ENCODE measurements around the gene RPS2. TPM values are rescaled to one million over a fixed set of nuclear protein-coding genes. Genes with fewer than 3 reads are reported as not detected.

The RPS2 gene
- total RNA-seq, 1 experiment from 2014 or later = 4,395 TPM

GRCh38 chr16:1936945-1937479, 27.6 kb downstream of the RPS2 start:
- DNase-seq (ENCODE audit: low spot score) = no peak
- Mint-ChIP-seq H3K27ac (no peak overlapping the region), H3K9me3 (no peaks in the 10 kb centered on the region), H3K36me3 (peaks cover 12% of the 10 kb centered on the region), H3K4me1 (peaks cover 9% of the 10 kb centered on the region), H3K27me3 (ENCODE audit: low read depth) (peaks cover under 1% of the 10 kb centered on the region; the same call in 1 of the 2 replicates), H3K4me3 (no peak overlapping the region)
- no peak for ATAC-seq
- CTCF ChIA-PET = no interaction called here
- TF ChIP-seq, protein P1, sequence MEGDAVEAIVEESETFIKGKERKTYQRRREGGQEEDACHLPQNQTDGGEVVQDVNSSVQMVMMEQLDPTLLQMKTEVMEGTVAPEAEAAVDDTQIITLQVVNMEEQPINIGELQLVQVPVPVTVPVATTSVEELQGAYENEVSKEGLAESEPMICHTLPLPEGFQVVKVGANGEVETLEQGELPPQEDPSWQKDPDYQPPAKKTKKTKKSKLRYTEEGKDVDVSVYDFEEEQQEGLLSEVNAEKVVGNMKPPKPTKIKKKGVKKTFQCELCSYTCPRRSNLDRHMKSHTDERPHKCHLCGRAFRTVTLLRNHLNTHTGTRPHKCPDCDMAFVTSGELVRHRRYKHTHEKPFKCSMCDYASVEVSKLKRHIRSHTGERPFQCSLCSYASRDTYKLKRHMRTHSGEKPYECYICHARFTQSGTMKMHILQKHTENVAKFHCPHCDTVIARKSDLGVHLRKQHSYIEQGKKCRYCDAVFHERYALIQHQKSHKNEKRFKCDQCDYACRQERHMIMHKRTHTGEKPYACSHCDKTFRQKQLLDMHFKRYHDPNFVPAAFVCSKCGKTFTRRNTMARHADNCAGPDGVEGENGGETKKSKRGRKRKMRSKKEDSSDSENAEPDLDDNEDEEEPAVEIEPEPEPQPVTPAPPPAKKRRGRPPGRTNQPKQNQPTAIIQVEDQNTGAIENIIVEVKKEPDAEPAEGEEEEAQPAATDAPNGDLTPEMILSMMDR (IDR thresholded peaks at IDR 0.05) = no peak
- TF ChIP-seq, protein P2, sequence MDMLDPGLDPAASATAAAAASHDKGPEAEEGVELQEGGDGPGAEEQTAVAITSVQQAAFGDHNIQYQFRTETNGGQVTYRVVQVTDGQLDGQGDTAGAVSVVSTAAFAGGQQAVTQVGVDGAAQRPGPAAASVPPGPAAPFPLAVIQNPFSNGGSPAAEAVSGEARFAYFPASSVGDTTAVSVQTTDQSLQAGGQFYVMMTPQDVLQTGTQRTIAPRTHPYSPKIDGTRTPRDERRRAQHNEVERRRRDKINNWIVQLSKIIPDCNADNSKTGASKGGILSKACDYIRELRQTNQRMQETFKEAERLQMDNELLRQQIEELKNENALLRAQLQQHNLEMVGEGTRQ (CRISPR knock-in tag; IDR thresholded peaks at IDR 0.05) = no peak
- TF ChIP-seq GTF2I (CRISPR knock-in tag; conservative IDR thresholded peaks at IDR 0.05) (no peak), FOXJ3 (CRISPR knock-in tag; IDR thresholded peaks at IDR 0.05; ENCODE audit: borderline replicate concordance) (no peak), ESRRA (CRISPR knock-in tag; IDR thresholded peaks at IDR 0.05; ENCODE audit: borderline replicate concordance) (no peak), ELF4 (CRISPR knock-in tag; IDR thresholded peaks at IDR 0.05; ENCODE audit: low read depth) (no peak)
- TF ChIP-seq, protein P3, sequence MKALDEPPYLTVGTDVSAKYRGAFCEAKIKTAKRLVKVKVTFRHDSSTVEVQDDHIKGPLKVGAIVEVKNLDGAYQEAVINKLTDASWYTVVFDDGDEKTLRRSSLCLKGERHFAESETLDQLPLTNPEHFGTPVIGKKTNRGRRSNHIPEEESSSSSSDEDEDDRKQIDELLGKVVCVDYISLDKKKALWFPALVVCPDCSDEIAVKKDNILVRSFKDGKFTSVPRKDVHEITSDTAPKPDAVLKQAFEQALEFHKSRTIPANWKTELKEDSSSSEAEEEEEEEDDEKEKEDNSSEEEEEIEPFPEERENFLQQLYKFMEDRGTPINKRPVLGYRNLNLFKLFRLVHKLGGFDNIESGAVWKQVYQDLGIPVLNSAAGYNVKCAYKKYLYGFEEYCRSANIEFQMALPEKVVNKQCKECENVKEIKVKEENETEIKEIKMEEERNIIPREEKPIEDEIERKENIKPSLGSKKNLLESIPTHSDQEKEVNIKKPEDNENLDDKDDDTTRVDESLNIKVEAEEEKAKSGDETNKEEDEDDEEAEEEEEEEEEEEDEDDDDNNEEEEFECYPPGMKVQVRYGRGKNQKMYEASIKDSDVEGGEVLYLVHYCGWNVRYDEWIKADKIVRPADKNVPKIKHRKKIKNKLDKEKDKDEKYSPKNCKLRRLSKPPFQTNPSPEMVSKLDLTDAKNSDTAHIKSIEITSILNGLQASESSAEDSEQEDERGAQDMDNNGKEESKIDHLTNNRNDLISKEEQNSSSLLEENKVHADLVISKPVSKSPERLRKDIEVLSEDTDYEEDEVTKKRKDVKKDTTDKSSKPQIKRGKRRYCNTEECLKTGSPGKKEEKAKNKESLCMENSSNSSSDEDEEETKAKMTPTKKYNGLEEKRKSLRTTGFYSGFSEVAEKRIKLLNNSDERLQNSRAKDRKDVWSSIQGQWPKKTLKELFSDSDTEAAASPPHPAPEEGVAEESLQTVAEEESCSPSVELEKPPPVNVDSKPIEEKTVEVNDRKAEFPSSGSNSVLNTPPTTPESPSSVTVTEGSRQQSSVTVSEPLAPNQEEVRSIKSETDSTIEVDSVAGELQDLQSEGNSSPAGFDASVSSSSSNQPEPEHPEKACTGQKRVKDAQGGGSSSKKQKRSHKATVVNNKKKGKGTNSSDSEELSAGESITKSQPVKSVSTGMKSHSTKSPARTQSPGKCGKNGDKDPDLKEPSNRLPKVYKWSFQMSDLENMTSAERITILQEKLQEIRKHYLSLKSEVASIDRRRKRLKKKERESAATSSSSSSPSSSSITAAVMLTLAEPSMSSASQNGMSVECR (CRISPR knock-in tag; IDR thresholded peaks at IDR 0.05; ENCODE audit: borderline replicate concordance) = no peak
- TF ChIP-seq, protein P4, sequence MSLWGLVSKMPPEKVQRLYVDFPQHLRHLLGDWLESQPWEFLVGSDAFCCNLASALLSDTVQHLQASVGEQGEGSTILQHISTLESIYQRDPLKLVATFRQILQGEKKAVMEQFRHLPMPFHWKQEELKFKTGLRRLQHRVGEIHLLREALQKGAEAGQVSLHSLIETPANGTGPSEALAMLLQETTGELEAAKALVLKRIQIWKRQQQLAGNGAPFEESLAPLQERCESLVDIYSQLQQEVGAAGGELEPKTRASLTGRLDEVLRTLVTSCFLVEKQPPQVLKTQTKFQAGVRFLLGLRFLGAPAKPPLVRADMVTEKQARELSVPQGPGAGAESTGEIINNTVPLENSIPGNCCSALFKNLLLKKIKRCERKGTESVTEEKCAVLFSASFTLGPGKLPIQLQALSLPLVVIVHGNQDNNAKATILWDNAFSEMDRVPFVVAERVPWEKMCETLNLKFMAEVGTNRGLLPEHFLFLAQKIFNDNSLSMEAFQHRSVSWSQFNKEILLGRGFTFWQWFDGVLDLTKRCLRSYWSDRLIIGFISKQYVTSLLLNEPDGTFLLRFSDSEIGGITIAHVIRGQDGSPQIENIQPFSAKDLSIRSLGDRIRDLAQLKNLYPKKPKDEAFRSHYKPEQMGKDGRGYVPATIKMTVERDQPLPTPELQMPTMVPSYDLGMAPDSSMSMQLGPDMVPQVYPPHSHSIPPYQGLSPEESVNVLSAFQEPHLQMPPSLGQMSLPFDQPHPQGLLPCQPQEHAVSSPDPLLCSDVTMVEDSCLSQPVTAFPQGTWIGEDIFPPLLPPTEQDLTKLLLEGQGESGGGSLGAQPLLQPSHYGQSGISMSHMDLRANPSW (CRISPR knock-in tag; conservative IDR thresholded peaks at IDR 0.05; ENCODE audit: low read depth) = no peak
- TF ChIP-seq, protein P5, sequence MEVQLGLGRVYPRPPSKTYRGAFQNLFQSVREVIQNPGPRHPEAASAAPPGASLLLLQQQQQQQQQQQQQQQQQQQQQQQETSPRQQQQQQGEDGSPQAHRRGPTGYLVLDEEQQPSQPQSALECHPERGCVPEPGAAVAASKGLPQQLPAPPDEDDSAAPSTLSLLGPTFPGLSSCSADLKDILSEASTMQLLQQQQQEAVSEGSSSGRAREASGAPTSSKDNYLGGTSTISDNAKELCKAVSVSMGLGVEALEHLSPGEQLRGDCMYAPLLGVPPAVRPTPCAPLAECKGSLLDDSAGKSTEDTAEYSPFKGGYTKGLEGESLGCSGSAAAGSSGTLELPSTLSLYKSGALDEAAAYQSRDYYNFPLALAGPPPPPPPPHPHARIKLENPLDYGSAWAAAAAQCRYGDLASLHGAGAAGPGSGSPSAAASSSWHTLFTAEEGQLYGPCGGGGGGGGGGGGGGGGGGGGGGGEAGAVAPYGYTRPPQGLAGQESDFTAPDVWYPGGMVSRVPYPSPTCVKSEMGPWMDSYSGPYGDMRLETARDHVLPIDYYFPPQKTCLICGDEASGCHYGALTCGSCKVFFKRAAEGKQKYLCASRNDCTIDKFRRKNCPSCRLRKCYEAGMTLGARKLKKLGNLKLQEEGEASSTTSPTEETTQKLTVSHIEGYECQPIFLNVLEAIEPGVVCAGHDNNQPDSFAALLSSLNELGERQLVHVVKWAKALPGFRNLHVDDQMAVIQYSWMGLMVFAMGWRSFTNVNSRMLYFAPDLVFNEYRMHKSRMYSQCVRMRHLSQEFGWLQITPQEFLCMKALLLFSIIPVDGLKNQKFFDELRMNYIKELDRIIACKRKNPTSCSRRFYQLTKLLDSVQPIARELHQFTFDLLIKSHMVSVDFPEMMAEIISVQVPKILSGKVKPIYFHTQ (CRISPR knock-in tag; IDR thresholded peaks at IDR 0.05) = no peak
- POLR2A ChIA-PET = no interaction called here

DNA sequence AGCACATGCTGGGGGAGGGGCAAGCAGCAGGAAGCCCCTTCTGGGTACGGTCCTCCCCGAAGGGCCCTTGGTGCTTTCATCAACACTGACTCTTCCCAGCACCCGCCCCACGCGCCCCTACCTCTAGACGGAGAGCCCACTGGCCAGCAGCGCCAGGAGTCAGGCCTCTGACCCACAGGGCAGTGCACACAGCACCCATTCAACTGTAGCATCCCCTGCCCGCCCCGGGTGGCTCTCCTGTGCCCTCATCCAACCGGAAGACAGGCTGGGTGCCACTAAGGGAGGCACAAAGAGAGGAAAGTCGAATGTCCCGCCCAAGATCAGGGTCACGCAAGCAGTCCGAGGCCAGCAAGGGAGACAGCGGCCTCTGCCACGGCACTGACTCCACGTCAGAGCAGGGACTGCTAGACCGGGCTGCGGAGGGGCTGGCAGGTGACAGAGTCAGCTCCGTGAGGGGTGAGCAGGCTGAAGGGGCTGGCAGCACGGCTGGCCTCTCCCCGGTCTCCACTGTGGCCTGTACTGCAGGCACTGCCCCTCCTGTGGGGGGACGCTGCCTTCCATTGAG, 31.4 kb downstream of the RPS2 start:
- Mint-ChIP-seq H3K4me3 (no peak overlapping the region), H3K4me1 (peaks cover 3% of the 10 kb centered on the region; the same call in 1 of the 2 replicates), H3K36me3 (peaks cover 4% of the 10 kb centered on the region), H3K27ac (no peak overlapping the region), H3K27me3 (ENCODE audit: low read depth) (peaks cover 27% of the 10 kb centered on the region), H3K9me3 (no peaks in the 10 kb centered on the region)
- DNase-seq (ENCODE audit: low spot score) (no peak), ATAC-seq (no peak)
- POLR2A ChIA-PET = no interaction called here
- CTCF ChIA-PET = interaction anchor here (1.3 to 1.7 kb wide), 5 partner anchors 8 to 106 kb away, joined by 3 to 24 read pairs (median 9); partner anchors contain the start of genes FAHD1 and HAGH
- TF ChIP-seq NFE2L1 (CRISPR knock-in tag; IDR thresholded peaks at IDR 0.05) = no peak
- no peak for TF ChIP-seq MAX (CRISPR knock-in tag; IDR thresholded peaks at IDR 0.05)
- TF ChIP-seq, protein P6, sequence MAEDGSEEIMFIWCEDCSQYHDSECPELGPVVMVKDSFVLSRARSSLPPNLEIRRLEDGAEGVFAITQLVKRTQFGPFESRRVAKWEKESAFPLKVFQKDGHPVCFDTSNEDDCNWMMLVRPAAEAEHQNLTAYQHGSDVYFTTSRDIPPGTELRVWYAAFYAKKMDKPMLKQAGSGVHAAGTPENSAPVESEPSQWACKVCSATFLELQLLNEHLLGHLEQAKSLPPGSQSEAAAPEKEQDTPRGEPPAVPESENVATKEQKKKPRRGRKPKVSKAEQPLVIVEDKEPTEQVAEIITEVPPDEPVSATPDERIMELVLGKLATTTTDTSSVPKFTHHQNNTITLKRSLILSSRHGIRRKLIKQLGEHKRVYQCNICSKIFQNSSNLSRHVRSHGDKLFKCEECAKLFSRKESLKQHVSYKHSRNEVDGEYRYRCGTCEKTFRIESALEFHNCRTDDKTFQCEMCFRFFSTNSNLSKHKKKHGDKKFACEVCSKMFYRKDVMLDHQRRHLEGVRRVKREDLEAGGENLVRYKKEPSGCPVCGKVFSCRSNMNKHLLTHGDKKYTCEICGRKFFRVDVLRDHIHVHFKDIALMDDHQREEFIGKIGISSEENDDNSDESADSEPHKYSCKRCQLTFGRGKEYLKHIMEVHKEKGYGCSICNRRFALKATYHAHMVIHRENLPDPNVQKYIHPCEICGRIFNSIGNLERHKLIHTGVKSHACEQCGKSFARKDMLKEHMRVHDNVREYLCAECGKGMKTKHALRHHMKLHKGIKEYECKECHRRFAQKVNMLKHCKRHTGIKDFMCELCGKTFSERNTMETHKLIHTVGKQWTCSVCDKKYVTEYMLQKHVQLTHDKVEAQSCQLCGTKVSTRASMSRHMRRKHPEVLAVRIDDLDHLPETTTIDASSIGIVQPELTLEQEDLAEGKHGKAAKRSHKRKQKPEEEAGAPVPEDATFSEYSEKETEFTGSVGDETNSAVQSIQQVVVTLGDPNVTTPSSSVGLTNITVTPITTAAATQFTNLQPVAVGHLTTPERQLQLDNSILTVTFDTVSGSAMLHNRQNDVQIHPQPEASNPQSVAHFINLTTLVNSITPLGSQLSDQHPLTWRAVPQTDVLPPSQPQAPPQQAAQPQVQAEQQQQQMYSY (CRISPR knock-in tag; IDR thresholded peaks at IDR 0.05) = no peak
- no peak for TF ChIP-seq MLX (CRISPR knock-in tag; IDR thresholded peaks at IDR 0.05)
- TF ChIP-seq CREB1 (CRISPR knock-in tag; IDR thresholded peaks at IDR 0.05) = no peak
